NCI-H748 treated with DMSO at 0.1 percent for 48 hours (cell line): ENCODE results near the gene IMMP2L.
"Not testable (repeated sequence)": the region's sequence is repeated elsewhere in the genome, so short reads cannot be mapped to it uniquely, and the experiment has no call there.

ENCODE experiments used
- DNase-seq: peaks from one replicate; lab custom pipeline; 2025; lab: John Stamatoyannopoulos, UW

The IMMP2L gene

GRCh38 chr7:110988890-110989501, 573.3 kb downstream of the IMMP2L start:
- no peak for DNase-seq

- no peak for DNase-seq
Observed at GRCh38 chr7:110988348-110988747, 573.9 kb downstream of the IMMP2L start.

GRCh38 chr7:110987127-110987693, 575.1 kb downstream of the IMMP2L start:
- DNase-seq = no peak

- no peak for DNase-seq
Observed at GRCh38 chr7:110983822-110984456, 578.4 kb downstream of the IMMP2L start.

- no peak for DNase-seq
Observed at GRCh38 chr7:110977127-110977737, 585.1 kb downstream of the IMMP2L start.

GRCh38 chr7:110975486-110975885, 586.8 kb downstream of the IMMP2L start:
- no peak for DNase-seq

- DNase-seq = no peak
Observed at GRCh38 chr7:110974441-110974840, 587.9 kb downstream of the IMMP2L start.

GRCh38 chr7:110973196-110973990, 588.9 kb downstream of the IMMP2L start:
- no peak for DNase-seq

GRCh38 chr7:110964775-110965174, 597.5 kb downstream of the IMMP2L start:
- no peak for DNase-seq

- DNase-seq = no peak
Observed at GRCh38 chr7:110962826-110963225, 599.5 kb downstream of the IMMP2L start.

GRCh38 chr7:110962374-110962773, 599.9 kb downstream of the IMMP2L start:
- no peak for DNase-seq

GRCh38 chr7:110960811-110961210, 601.5 kb downstream of the IMMP2L start:
- no peak for DNase-seq

GRCh38 chr7:110948280-110948679, 614.0 kb downstream of the IMMP2L start:
- DNase-seq = no peak

GRCh38 chr7:110947408-110947807, 614.9 kb downstream of the IMMP2L start:
- DNase-seq = no peak

GRCh38 chr7:110944966-110945644, 617.2 kb downstream of the IMMP2L start:
- DNase-seq = no peak

GRCh38 chr7:110944448-110944847, 617.8 kb downstream of the IMMP2L start:
- DNase-seq = no peak

GRCh38 chr7:110943701-110944345, 618.5 kb downstream of the IMMP2L start:
- no peak for DNase-seq

GRCh38 chr7:110941385-110941784, 620.9 kb downstream of the IMMP2L start:
- DNase-seq = no peak

- DNase-seq = no peak
Observed at GRCh38 chr7:110940756-110941155, 621.5 kb downstream of the IMMP2L start.

- DNase-seq = no peak
Observed at GRCh38 chr7:110938165-110938564, 624.1 kb downstream of the IMMP2L start.

- DNase-seq = not testable (repeated sequence)
Observed at GRCh38 chr7:110936665-110937064, 625.6 kb downstream of the IMMP2L start.
